ENCODE results near the gene IZUMO3.
"Not testable (repeated sequence)": the region's sequence is repeated elsewhere in the genome, so short reads cannot be mapped to it uniquely, and the experiment has no call there.

The IZUMO3 gene, protein sequence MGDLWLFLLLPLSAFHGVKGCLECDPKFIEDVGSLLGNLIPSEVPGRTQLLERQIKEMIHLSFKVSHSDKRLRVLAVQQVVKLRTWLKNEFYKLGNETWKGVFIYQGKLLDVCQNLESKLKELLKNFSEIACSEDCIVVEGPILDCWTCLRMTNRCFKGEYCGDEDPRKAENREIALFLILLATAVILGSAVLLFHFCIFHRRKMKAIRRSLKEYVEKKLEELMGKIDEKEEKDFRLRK
- total RNA-seq, result 0 reads per million in 2 donors

DNA sequence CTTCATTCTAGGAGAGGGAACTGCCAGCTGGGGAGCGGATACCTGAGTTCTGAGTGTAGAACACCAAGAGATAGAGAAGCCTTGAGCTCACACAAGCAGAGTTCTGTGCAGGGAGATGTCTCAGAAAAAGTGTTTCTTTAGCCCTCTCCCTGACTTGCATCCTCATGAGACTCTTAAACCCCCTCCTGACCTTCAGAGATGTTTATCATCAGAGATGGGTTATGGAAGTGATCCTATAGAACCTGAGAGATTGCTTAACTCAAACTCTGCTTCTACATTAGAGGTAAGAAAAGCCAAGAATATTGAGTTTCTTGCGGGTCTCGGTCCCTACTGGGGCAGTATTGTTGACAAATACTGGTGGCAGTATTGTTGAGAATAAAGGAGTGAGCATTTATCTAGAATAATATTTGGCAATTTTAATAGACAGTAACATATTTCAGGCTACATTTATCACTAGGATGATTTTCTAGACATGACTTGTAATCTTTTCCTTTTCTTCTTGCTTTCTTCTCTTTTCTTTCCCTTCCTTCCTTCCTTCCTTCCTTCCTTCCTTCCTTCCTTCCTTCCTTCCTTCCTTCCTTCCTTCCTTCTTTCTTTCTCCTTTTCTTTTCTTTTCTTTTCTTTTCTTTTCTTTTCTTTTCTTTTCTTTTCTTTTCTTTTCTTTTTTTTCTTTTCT lies at the start of gene IZUMO3:
Gene IZUMO3, minus strand, starts transcription at position 51 of the 676 bp plus-strand sequence. CDS start 248 bp downstream, outside the sequence.
- no peak for DNase-seq

- no peak for DNase-seq
Observed at GRCh38 chr9:24594234-24594850, 48.6 kb upstream of the IZUMO3 start.

- DNase-seq, result no peak
Observed at GRCh38 chr9:24590432-24590831, 44.7 kb upstream of the IZUMO3 start.

- no peak for DNase-seq
Observed at GRCh38 chr9:24587883-24588282, 42.2 kb upstream of the IZUMO3 start.

DNA sequence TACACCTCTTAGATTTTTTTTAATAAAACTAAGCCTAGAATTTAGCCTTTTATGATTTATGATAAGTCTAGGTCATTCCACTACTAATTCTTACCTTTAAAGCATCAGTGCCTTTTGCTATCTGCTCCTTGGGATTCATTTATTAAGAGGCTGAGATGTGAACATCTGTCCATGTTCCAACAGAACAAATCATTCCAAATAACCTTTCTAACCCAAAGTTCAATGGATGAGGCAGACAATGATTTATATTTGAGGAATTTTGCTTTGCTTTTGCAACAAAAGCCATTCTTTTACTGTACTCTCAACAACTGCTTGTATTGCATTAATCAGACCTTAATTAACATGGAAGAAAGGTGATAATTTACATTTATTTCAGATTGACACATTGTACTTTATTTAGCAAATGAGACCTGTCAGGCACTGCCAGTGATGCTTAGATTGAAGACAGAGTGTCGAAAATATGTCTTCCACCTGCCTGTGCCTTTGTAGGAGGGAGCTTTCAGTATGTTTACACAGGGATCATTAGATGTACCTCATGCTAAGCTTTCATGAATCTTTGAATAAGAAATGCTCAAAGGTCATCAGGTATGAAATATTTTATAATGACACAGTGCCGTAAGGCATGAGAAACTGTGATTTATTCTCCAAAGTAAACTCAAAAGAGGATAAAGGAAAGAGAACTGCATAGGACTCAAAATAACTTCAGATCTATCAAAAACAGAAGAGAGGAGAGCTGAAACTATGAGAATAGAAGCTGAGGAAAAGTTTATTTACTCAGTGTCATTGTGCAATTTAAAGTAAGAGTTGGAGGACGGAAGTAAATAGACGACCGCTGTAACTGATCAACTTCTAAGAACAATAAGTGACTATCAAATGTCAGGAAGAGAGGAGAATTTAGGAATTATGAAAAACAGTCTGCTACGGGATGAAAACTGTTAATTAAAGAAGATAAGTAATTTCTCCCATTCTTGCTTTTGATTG lies 36.7 kb upstream of the IZUMO3 start:
- DNase-seq, result no peak

DNA sequence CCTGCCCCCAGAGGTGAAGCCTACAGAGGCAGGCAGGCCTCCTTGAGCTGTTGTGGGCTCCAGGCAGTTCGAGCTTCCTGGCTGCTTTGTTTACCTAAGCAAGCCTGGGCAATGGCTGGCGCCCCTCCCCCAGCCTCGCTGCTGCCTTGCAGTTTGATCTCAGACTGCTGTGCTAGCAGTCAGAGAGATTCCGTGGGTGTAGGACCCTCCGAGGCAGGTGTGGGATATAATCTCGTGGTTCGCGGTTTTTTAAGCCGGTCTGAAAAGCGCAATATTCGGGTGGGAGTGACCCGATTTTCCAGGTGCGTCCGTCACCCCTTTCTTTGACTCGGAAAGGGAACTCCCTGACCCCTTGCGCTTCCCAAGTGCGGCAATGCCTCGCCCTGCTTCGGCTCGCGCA lies 34.3 kb upstream of the IZUMO3 start:
- DNase-seq, result not testable (repeated sequence)

DNA sequence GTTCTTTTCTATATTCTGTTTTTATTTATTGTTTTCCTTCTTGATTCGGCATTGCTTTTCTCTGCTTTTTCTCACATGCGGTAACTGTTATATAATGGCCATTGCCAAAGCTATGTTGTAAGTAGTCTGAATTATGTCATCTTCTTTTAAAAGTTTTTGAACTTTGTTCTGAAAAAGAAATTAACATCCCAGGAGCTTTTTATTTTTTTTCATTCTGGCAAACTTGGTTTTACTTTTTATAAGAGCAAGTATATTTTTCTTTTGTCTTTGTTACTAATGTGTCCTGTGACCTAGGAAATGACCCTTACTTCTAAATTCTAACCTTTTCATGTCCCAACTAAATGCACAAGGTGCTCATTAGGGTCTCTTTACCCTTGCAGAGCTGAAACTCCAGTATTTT lies 26.7 kb upstream of the IZUMO3 start:
- no peak for DNase-seq

DNA sequence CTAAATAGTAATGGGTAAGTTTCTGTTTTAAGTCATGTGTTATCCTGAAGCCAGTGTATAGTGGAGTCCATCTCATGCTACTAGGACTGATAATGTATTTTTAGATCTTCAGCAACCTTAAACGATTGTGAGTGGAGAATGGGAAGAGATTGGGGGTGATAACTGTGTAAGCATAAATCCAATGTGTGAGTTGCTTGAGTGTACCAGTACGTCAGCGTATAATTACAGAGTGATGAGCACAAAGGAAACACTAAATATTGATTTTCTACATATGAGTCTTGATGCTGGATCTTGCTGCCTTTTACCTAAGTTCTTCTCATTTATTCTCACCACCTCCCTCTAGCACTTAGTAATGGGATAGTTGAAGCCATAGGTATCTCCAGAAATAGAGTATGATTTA lies 16.3 kb upstream of the IZUMO3 start:
- DNase-seq, result no peak

DNA sequence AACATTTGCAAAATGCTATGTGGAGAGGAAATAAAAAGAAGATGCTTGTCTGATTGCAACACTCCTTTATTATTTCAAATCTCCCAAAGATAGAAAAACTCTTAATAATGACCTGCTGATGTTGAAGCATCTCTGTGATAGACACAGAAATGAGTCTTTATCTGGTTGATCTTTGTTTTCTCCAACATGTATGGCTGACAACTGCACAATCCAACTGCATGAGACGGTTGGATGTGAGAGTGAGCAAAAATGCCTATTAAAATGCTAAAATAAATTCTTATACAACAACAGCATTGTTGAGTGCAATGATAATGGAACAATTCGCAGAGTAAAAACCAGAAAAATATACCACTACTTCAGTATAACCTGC lies 7.5 kb upstream of the IZUMO3 start:
- no peak for DNase-seq

DNA sequence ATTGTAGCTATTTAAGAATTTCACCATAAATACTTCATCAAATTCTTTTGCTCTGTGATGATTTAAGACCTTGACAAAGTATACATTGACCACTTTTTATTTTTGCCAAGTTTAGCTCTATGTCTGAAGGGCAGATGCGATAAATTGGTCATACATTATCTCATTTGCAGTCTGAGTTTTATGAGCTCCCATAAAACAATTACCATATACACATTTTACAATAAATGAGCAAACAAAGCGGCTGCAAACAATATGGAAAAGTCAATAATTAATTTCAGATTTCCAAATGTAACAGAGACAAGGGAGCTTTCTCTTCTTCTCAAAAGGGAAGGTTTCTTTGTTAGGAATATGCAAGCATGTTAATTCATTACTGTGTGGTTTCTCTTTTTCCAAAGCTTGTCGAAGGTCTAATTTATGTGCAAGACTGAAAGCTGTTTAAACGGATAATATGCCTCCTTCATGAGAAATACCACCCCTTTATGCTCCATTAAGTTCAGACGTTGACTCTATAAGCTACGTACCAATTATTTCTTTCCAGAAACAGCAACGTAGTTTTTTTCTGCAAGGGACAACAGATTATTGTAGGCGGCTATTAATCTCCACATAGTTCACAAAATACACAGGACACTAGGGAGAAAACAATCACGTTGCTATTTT lies 7.0 kb upstream of the IZUMO3 start:
- no peak for DNase-seq

GRCh38 chr9:24545285-24545684 lies 412 bp downstream of the IZUMO3 start:
- DNase-seq, result no peak

GRCh38 chr9:24518545-24518944 lies 27.2 kb downstream of the IZUMO3 start:
- no peak for DNase-seq

DNA sequence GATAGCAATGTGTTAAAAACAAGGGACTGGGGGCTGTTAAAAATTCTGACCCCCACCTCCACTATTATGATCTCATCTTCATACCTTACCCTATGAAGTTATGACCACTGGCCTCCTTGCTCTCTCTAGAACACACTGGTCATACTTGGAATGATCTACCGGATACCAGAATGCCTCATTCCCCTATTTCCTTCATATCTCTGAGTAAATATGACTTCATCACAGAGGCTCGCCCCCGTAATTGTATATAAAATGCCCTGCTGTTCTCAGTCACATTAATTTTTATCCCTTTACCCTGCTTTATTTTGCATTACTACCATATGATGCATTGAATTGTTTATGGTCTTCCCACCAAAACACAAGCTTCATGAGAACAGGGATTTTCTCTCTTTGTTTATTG lies 29.2 kb downstream of the IZUMO3 start:
- DNase-seq, result no peak

- DNase-seq, result no peak
Observed at GRCh38 chr9:24509850-24510249, 35.8 kb downstream of the IZUMO3 start.

GRCh38 chr9:24504521-24504920 lies 41.2 kb downstream of the IZUMO3 start:
- DNase-seq, result no peak

GRCh38 chr9:24502206-24502937 lies 43.3 kb downstream of the IZUMO3 start:
- DNase-seq, result no peak

DNA sequence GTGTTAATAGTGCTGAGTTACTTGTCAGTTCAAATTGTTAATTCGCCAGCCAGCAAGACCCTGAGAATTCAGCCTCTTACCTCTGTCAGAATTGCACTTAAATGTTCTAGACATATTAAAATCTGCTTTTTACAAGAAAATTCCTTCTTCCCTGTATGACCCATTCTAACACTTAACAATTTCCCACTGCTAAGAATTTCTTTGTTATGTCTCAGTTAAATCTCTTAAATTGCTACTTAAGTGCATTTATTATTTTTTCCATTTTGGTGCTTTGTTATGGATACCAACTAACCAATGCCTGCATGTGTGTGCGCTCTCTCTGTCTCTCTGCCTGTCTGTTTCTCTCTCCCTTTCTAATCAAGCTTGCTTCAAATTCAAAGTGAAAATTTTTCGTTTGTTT lies 44.9 kb downstream of the IZUMO3 start:
- DNase-seq, result no peak

DNA sequence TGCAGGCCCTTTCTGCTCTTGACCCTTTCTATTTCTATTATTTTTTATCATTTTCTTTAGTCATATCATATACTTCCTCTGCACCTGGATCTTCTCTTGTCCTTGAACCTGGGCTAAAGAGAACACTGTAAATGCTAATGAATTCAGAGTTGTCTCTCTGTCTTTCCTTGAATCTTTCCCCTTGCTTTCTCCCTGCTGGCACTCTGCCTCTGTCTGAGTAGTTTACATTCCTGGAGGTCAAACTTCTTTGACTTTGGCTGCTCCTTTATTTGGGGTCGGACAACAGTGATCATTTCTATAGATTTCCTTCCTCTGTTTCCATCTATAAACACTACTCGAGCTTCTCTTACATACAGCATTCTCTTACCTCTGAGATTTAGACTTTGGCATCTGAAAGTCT lies 47.1 kb downstream of the IZUMO3 start:
- no peak for DNase-seq

- DNase-seq, result no peak
Observed at GRCh38 chr9:24497671-24498070, 48.0 kb downstream of the IZUMO3 start.
